ENCODE results near the gene PHEX. TPM values are rescaled to one million over a fixed set of nuclear protein-coding genes. Genes with fewer than 3 reads are reported as not detected.

The PHEX gene
- total RNA-seq, 1 experiment from 2014 or later = 1.3 TPM

- no peak overlapping the region for H2AFZ ChIP-seq (ENCODE audit: low read length)
- no peaks in the 10 kb centered on the region for H3K27me3 ChIP-seq (ENCODE audit: low read length)
- H3K36me3 ChIP-seq (ENCODE audit: insufficient read depth, low read length) = no peaks in the 10 kb centered on the region
- no peak for DNase-seq
- no peaks in the 10 kb centered on the region for H3K9me3 ChIP-seq (ENCODE audit: low read length)
- no peak overlapping the region for H3K4me3 ChIP-seq (ENCODE audit: low read length)
- H3K4me1 ChIP-seq (ENCODE audit: low read length) = no peaks in the 10 kb centered on the region
- H3K9me2 ChIP-seq (replicated peaks; ENCODE audit: insufficient read depth, low read length) = no peaks in the 10 kb centered on the region
- no peaks in the 10 kb centered on the region for H3K79me2 ChIP-seq (ENCODE audit: low read length)
- H3K4me2 ChIP-seq (ENCODE audit: low read depth, low read length, poor library complexity, severe bottlenecking) = no peak overlapping the region
- no peak overlapping the region for H3K27ac ChIP-seq (ENCODE audit: low read length)
- no peaks in the 10 kb centered on the region for H4K20me1 ChIP-seq (ENCODE audit: insufficient read depth, low read depth, low read length)
- no peak overlapping the region for H3K9ac ChIP-seq (ENCODE audit: low read length)
Observed at GRCh38 chrX:22110729-22111494, 78.8 kb downstream of the PHEX start.

DNA sequence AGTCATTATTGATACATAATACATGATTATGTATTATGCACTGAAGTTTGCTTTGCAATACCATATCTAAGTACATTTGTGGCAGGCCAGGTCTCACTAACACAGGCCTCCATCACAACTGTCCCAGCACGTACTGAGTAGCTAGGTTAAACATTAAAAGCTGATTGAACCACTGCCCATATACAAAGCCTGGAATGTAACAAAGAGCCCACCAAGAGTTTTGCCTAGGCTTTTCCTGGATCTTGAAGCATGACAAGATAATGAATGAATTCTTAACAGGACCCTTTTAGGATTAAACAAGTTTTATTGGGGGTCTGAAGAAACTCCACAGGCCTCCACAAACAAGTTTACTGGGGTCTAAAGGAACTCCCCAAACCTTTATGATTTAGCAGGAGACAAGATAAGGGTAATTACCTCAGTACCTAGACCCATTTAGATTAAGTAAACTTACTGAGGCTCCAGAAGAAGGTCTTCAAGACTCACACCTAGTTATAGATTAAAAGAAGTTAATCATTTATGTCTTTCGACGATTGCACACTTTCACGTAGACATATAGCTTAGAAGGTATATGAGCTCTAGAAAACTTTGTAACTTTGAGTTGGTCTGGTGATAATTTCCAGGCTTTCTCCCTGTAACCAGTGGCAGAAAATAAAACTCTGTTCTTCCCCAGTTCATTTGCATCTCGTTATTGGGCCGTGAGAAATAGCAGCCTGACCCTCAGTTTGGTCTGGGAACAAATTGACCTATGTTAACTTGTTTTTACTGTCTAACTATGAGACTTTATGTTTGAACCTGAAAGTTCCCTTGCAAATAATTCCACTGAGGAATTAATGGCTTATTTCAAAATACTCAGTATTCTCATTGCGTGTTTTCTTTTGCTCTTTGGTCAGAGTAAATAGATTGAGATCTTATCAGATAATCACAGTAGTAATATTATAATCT, 84.8 kb downstream of the PHEX start:
- no peaks in the 10 kb centered on the region for H3K79me2 ChIP-seq (ENCODE audit: low read length)
- H4K20me1 ChIP-seq (ENCODE audit: insufficient read depth, low read depth, low read length) = no peaks in the 10 kb centered on the region
- H3K27me3 ChIP-seq (ENCODE audit: low read length) = no peaks in the 10 kb centered on the region
- no peaks in the 10 kb centered on the region for H3K4me1 ChIP-seq (ENCODE audit: low read length)
- no peak overlapping the region for H3K4me3 ChIP-seq (ENCODE audit: low read length)
- H3K27ac ChIP-seq (ENCODE audit: low read length) = no peak overlapping the region
- no peak overlapping the region for H3K9ac ChIP-seq (ENCODE audit: low read length)
- no peak overlapping the region for H2AFZ ChIP-seq (ENCODE audit: low read length)
- no peaks in the 10 kb centered on the region for H3K9me3 ChIP-seq (ENCODE audit: low read length)
- no peaks in the 10 kb centered on the region for H3K36me3 ChIP-seq (ENCODE audit: insufficient read depth, low read length)
- H3K4me2 ChIP-seq (ENCODE audit: low read depth, low read length, poor library complexity, severe bottlenecking) = no peak overlapping the region
- no peaks in the 10 kb centered on the region for H3K9me2 ChIP-seq (replicated peaks; ENCODE audit: insufficient read depth, low read length)
- no peak for DNase-seq

GRCh38 chrX:22117633-22118032, 85.5 kb downstream of the PHEX start:
- Histone ChIP-seq H3K9ac (ENCODE audit: low read length) (no peak overlapping the region), H3K4me3 (ENCODE audit: low read length) (no peak overlapping the region), H3K9me3 (ENCODE audit: low read length) (no peaks in the 10 kb centered on the region), H3K4me1 (ENCODE audit: low read length) (no peaks in the 10 kb centered on the region), H3K4me2 (ENCODE audit: low read depth, low read length, poor library complexity, severe bottlenecking) (no peak overlapping the region), H3K79me2 (ENCODE audit: low read length) (no peaks in the 10 kb centered on the region), H3K27me3 (ENCODE audit: low read length) (no peaks in the 10 kb centered on the region), H3K36me3 (ENCODE audit: insufficient read depth, low read length) (no peaks in the 10 kb centered on the region), H3K27ac (ENCODE audit: low read length) (no peak overlapping the region), H3K9me2 (replicated peaks; ENCODE audit: insufficient read depth, low read length) (no peaks in the 10 kb centered on the region), H2AFZ (ENCODE audit: low read length) (no peak overlapping the region), H4K20me1 (ENCODE audit: insufficient read depth, low read depth, low read length) (no peaks in the 10 kb centered on the region)
- no peak for DNase-seq

DNA sequence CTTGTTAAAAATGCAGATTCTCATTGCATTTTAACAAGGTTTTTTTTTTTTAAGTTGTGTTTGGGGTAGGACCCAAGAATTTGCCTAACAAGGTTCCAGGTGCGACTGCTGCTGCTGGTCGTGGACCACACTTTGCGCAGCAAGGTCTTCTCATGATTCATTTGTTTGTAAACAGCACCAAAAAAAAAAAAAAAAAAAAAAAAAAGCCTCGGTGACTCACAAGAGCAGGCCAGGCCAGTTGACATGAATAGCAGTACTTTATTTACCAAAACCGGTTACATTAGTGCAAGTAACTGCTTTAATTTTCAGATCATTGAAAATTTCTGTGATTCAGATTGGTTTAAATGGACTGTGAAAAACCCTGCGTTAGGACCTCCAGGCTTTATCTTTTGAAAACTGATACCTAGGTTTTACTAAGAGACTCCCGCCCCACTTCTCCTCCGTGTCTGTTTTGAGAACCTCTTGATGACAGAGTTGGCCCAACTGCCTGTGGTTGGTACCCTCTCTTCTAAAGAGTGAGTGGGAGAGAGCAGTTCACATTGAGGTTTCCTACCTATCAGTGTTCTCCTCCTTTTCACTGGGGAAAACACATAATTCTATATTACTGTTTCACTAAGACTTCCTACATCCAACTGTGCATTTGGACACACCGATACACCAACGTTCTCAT, 86.2 kb downstream of the PHEX start:
- no peak for DNase-seq

DNA sequence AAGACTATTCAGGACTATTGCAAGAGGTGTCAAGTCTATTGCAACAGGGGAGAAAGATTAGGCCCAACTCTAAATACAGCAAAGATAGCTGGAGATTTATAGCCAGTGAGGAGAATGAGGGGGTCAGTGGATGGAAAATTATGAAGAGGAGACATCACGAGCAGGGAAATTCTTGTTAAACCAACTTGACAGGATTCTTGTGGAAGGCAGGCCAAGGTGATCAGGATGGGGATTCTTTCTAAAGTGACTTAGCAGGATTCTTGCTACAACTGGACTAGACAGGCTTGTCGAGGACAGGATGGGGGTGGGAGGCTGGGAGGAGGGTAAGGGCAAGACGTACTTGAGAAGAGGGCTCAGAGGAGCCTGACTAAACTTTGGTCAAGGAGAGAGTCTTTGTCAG, 89.0 kb downstream of the PHEX start:
- H4K20me1 ChIP-seq (ENCODE audit: insufficient read depth, low read depth, low read length) = no peaks in the 10 kb centered on the region
- no peak overlapping the region for H3K4me3 ChIP-seq (ENCODE audit: low read length)
- no peaks in the 10 kb centered on the region for H3K9me2 ChIP-seq (replicated peaks; ENCODE audit: insufficient read depth, low read length)
- no peaks in the 10 kb centered on the region for H3K4me1 ChIP-seq (ENCODE audit: low read length)
- no peak overlapping the region for H3K9ac ChIP-seq (ENCODE audit: low read length)
- no peaks in the 10 kb centered on the region for H3K27me3 ChIP-seq (ENCODE audit: low read length)
- H3K36me3 ChIP-seq (ENCODE audit: insufficient read depth, low read length) = no peaks in the 10 kb centered on the region
- no peaks in the 10 kb centered on the region for H3K79me2 ChIP-seq (ENCODE audit: low read length)
- H3K9me3 ChIP-seq (ENCODE audit: low read length) = no peaks in the 10 kb centered on the region
- H3K27ac ChIP-seq (ENCODE audit: low read length) = no peak overlapping the region
- H3K4me2 ChIP-seq (ENCODE audit: low read depth, low read length, poor library complexity, severe bottlenecking) = no peak overlapping the region
- DNase-seq = no peak
- H2AFZ ChIP-seq (ENCODE audit: low read length) = no peak overlapping the region

More for the DNA sequence above, 86.2 kb downstream of the PHEX start:
- Histone ChIP-seq H3K9ac (ENCODE audit: low read length) (no peak overlapping the region), H3K9me2 (replicated peaks; ENCODE audit: insufficient read depth, low read length) (no peaks in the 10 kb centered on the region), H3K27me3 (ENCODE audit: low read length) (no peaks in the 10 kb centered on the region), H3K4me3 (ENCODE audit: low read length) (no peak overlapping the region), H3K4me2 (ENCODE audit: low read depth, low read length, poor library complexity, severe bottlenecking) (no peak overlapping the region), H3K9me3 (ENCODE audit: low read length) (no peaks in the 10 kb centered on the region), H3K79me2 (ENCODE audit: low read length) (no peaks in the 10 kb centered on the region), H3K4me1 (ENCODE audit: low read length) (no peaks in the 10 kb centered on the region), H2AFZ (ENCODE audit: low read length) (no peak overlapping the region), H3K36me3 (ENCODE audit: insufficient read depth, low read length) (no peaks in the 10 kb centered on the region), H4K20me1 (ENCODE audit: insufficient read depth, low read depth, low read length) (no peaks in the 10 kb centered on the region), H3K27ac (ENCODE audit: low read length) (no peak overlapping the region)

- Histone ChIP-seq H3K36me3 (ENCODE audit: insufficient read depth, low read length) (no peaks in the 10 kb centered on the region), H3K9me3 (ENCODE audit: low read length) (no peaks in the 10 kb centered on the region), H3K4me3 (ENCODE audit: low read length) (no peak overlapping the region), H3K9me2 (replicated peaks; ENCODE audit: insufficient read depth, low read length) (no peaks in the 10 kb centered on the region), H3K9ac (ENCODE audit: low read length) (no peak overlapping the region), H3K79me2 (ENCODE audit: low read length) (no peaks in the 10 kb centered on the region), H3K27me3 (ENCODE audit: low read length) (no peaks in the 10 kb centered on the region), H3K4me1 (ENCODE audit: low read length) (no peaks in the 10 kb centered on the region), H2AFZ (ENCODE audit: low read length) (no peak overlapping the region), H3K27ac (ENCODE audit: low read length) (no peak overlapping the region), H3K4me2 (ENCODE audit: low read depth, low read length, poor library complexity, severe bottlenecking) (no peak overlapping the region), H4K20me1 (ENCODE audit: insufficient read depth, low read depth, low read length) (no peaks in the 10 kb centered on the region)
- DNase-seq = no peak
Observed at GRCh38 chrX:22122510-22122909, 90.4 kb downstream of the PHEX start.

DNA sequence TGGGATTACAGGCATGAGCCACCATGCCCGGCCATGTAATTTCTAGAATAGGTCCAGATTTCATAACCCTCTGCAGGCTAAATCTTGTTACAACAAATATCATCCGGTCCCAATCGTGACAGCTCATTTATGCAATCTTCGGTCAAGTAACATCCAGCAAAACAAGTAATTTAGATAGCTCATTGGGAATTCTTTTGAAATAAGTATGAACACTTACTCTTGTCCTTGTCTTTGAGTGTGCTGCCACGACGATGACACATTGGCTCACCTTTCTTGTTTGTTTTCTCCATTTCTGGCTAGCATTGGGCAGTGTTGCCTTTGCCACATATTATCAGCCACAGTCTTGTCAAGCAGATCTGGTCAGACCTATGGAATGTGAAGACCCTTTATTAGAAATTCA, 92.0 kb downstream of the PHEX start:
- Histone ChIP-seq H3K79me2 (ENCODE audit: low read length) (no peaks in the 10 kb centered on the region), H3K9ac (ENCODE audit: low read length) (no peak overlapping the region), H3K27ac (ENCODE audit: low read length) (no peak overlapping the region), H4K20me1 (ENCODE audit: insufficient read depth, low read depth, low read length) (no peaks in the 10 kb centered on the region), H3K4me3 (ENCODE audit: low read length) (no peak overlapping the region), H3K27me3 (ENCODE audit: low read length) (no peaks in the 10 kb centered on the region), H2AFZ (ENCODE audit: low read length) (no peak overlapping the region), H3K9me3 (ENCODE audit: low read length) (no peaks in the 10 kb centered on the region), H3K4me1 (ENCODE audit: low read length) (no peaks in the 10 kb centered on the region), H3K4me2 (ENCODE audit: low read depth, low read length, poor library complexity, severe bottlenecking) (no peak overlapping the region), H3K36me3 (ENCODE audit: insufficient read depth, low read length) (no peaks in the 10 kb centered on the region), H3K9me2 (replicated peaks; ENCODE audit: insufficient read depth, low read length) (no peaks in the 10 kb centered on the region)
- DNase-seq = no peak

GRCh38 chrX:22125481-22125880, 93.4 kb downstream of the PHEX start:
- Histone ChIP-seq H4K20me1 (ENCODE audit: insufficient read depth, low read depth, low read length) (no peaks in the 10 kb centered on the region), H3K9me2 (replicated peaks; ENCODE audit: insufficient read depth, low read length) (no peaks in the 10 kb centered on the region), H3K4me1 (ENCODE audit: low read length) (no peaks in the 10 kb centered on the region), H3K79me2 (ENCODE audit: low read length) (no peaks in the 10 kb centered on the region), H3K27me3 (ENCODE audit: low read length) (no peaks in the 10 kb centered on the region), H3K9ac (ENCODE audit: low read length) (no peak overlapping the region), H2AFZ (ENCODE audit: low read length) (no peak overlapping the region), H3K9me3 (ENCODE audit: low read length) (no peaks in the 10 kb centered on the region), H3K27ac (ENCODE audit: low read length) (no peak overlapping the region), H3K4me2 (ENCODE audit: low read depth, low read length, poor library complexity, severe bottlenecking) (no peak overlapping the region), H3K4me3 (ENCODE audit: low read length) (no peak overlapping the region), H3K36me3 (ENCODE audit: insufficient read depth, low read length) (no peaks in the 10 kb centered on the region)
- DNase-seq = no peak
